Superior temporal gyrus (tissue), 1 donor: ENCODE measurements around the gene ANKRD35.
"Not testable (repeated sequence)": the region's sequence is repeated elsewhere in the genome, so short reads cannot be mapped to it uniquely, and the experiment has no call there.

ENCODE experiments used
- DNase-seq: peaks from one replicate; pipeline ENCODE4 v3.0.0-alpha.2; 2016; ENCODE audit errors: extremely low spot score

The ANKRD35 gene

DNA sequence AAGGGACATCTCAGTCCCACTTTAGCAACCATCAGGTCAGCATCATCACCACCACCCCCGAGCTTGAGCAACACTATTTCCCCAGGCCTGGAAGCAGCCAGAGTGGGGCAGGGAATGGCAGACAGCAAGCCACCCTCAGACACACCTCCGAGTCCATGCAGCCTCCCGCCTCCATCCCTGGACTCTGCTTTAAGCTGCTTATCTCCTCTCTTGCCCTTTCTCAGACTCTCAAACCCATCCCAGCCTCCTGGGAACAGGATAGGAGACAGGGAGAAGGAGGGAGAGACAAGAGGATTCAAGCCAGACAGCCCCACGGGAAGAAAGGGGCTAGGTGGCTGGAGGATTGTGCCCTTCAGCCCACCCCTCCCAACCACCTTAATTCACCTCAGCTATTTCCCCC lies 28.5 kb downstream of the ANKRD35 start:
- no peak for DNase-seq

GRCh38 chr1:145855426-145855948 lies 30.2 kb downstream of the ANKRD35 start:
- DNase-seq = no peak

DNA sequence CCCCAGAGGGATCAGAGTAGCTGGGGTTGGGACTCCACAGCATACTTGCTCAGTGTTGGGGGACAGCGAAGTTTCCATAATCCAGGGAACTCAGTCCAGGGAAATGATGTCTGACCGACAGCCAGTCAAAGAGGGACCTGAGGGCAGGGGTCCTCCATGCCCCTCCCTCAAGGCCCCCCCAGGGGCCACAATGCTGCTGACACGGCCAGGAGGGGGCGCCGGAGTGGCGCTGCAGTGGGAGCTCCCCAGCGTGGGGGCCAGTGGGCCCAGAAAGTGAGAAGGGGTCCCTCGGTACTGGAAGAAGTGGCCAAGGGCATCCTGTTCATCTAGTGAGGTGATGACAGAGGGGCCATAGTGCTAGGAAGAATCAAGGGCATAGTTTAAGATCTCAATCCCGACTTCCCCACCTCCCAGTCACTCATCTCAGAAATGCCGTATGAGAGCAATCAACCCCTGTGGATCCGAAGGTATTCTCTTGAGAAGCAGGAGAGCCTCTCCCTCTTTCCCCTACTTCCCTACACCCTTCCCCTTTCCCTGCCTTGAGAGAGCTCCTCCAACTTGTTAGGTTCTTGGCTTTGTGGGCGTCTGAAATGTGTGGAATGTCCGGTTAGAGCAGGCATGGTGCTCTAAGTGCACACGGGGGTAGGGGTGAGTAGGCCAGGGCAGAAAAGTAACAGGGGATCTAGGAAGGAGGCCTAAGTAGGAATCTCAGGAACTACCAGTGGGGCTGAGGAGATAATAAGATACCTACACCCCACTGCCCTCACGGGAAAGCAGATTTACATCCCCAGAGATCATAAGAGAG lies 36.1 kb downstream of the ANKRD35 start:
- DNase-seq = no peak

GRCh38 chr1:145847827-145848226 lies 37.8 kb downstream of the ANKRD35 start:
- no peak for DNase-seq

DNA sequence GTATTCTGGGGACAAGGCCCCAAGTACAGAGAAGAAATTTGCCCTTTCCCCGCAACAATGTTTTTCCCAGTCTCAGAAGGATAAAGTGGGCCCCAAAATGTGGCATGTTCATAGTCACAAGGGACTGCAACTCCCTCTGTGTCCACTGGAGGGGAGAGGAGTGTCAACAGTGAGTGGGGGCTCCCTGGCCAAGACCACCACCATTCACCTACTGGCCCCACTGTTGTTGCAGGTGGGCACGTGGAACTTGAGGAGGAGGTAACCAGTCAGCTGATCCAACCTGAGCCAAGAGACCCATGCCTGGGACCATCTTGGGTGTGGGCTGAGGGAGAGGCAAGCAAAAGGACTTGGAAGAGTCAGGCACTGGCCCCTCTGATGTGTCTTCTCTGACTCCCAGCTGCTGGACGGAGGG lies 39.5 kb downstream of the ANKRD35 start:
- DNase-seq = no peak

DNA sequence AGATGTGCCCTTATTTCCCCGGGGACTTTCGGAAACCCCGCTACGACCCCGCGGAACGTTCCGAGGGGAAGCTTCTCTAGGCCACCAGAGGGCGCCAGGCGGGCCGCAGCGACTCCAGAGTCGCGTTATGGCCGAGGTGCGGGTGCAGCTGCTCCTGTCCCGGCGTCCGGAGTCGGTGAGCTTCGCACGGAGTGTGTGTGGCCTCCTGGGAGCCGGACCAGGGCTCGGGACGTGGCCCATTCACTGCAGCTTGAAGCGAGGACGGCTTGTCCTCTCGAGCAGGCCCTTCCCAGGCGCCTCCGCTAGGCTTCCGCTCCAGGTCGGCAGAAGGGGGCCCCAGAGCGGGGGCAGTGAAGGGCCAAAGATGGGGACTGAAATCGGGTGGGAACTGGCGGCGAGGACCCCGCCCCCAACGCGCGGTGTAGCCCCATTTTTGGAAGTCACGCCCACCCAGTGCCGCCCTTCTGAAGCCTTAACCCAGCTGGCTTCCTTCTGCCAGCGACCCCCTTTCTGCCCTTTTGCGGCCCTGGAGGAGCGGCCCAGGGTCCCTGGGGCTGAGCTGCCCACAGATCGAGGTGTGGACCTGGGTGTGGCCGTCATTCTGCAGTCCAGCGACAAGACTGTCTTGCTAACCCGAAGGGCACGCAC lies 40.0 kb downstream of the ANKRD35 start, which contains the start of gene NUDT17:
Gene NUDT17, plus strand, starts transcription at position 117 of the 648 bp plus-strand sequence. Its CDS starts 11 bp downstream, at position 128.
- peak; percentile 72 for DNase-seq

DNA sequence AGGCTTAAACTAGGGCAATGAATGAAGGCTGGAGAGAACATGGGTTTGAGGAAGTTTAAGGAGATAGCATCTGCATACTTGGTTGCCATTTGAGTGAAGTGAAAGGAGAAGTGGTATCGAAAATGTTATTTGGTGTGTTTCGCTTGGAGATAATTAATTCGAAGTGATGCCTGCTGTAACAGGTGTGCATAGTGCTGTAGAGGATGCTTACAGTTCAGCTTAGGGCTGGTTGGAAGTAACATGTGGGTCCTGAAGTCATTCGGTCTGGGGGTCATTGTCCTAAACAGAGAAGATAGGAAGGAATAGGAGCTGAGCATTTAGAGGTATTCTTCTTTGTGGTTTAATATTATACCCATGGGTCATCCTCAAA lies 40.5 kb downstream of the ANKRD35 start:
- no peak for DNase-seq

GRCh38 chr1:145843031-145843430 lies 42.6 kb downstream of the ANKRD35 start:
- DNase-seq = no peak

DNA sequence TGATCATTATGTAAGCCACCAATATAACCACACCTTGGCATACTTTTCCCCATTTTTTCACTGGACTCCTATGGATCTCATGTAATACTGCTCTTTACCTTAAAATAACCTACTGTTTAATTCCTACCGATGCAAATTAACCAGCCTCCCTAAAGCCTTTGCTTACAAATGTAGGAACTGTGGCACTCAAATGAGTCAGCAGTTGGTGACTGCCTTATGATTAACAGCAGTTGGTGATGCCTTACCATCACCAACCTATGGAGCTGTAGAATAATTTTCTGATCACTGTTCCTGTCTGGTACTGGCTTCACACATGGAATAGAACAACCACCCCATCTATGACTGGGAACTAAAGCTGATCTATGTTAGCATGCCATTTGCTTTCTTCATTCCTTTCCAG lies 48.0 kb downstream of the ANKRD35 start:
- DNase-seq = no peak

- not testable (repeated sequence) for DNase-seq
These were observed 54.9 kb downstream of the ANKRD35 start for GRCh38 chr1:145830810-145831209.

DNA sequence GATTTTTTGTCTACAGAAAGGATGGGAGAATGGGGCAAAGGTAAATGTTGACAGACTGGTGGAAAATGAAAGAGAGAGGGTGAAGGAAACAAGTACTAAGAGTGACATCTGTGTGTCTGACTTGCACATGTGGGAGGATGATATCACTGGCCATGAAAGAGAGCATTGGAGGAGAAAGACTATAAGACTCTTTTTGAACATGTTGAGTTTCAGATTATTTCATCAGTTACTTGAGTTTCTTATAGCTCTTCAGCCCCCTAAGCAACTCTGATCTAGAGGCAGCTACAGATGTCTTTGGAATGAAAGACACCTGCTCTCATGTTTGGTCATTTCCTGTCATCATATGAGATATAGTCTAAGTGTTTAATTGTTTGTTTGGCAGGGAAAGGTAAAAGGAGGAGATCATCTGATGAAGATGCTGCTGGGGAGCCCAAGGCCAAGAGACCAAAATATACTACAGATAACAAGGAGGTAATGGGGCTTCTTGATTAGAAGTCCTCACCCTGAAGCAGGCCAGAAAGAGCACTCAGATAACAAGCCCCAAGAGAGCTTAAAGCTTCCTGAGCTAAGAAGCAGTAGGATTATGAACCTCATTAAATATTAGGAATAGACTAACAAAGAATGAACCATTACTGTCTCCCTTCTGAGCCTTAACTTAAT lies 57.2 kb downstream of the ANKRD35 start:
- DNase-seq = no peak

DNA sequence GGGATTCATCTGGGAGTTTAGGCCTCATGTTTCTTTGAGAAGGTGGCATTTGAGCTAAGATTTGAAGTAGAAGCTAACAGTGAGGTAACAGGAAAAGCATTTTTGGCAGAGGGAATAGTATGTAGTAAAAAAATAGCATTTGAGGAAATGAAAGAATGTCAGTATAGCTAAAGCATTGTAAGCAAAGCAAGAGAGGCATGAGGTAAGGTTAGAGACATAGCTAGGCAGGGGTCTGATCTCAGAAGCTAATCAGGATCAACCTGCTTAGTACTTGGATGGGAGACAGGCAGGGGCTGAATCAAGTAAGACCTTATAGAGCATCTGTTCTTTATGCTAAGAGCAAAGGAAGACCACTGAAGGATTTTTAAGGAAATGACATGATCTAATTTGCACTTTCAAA lies 57.7 kb downstream of the ANKRD35 start:
- DNase-seq = no peak

- no peak for DNase-seq
These were observed 59.6 kb downstream of the ANKRD35 start for GRCh38 chr1:145826030-145826429.

- no peak for DNase-seq
These were observed 61.2 kb downstream of the ANKRD35 start for GRCh38 chr1:145824499-145824842.

DNA sequence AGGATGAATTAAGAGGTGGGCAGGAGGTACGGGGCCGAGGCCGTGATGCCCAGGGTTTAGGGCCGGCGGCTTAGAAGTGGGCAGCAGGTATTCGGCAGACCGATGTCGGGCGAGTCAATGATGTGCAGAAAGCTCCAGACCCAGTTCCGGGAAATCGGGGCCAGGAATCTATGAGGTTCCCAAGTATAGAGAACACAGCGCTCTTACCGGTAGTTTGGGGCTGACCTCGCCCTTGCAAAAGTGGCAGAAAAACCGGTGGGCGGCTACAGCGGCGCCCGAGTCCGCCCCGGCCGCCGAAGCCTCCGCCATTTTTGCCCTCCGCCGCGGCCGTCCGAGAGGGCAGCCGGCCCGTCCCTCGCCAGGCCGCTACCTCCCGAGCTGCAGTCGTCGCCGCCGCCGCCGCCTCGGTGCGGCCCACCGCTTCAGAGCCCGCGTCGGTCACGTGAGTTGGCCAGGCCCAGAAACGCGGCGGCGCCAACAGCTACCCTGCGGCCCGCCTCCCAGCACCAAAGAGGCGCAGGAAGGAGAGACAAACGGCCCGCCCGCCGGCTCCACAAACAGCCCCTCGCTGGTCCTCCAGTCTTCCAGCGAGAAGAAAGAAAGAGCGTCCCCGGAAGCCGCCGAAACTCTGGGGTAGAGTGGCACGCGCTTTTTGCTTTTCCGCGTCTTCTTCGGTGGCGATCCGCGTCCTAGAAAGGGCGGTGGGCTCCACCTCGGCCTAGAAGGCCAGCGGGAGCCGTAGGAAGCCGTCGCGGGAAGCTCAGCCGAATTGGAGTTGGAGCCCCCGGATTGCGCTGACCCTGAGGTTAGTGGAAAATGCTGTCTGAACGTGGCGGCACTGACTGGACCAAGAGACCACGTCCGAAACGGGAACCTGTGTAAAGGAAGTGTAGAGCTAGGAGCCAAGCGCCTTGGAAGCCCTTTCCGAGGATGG lies 61.8 kb downstream of the ANKRD35 start, which contains the start of the genes POLR3C and RNF115:
Gene POLR3C, plus strand, starts transcription at position 636 of the 934 bp plus-strand sequence. CDS start 1,577 bp downstream, outside the sequence.
Gene RNF115, minus strand, starts transcription at position 531 of the 934 bp plus-strand sequence. Its CDS starts 222 bp downstream, at position 309.
- DNase-seq = peak; percentile 91

DNA sequence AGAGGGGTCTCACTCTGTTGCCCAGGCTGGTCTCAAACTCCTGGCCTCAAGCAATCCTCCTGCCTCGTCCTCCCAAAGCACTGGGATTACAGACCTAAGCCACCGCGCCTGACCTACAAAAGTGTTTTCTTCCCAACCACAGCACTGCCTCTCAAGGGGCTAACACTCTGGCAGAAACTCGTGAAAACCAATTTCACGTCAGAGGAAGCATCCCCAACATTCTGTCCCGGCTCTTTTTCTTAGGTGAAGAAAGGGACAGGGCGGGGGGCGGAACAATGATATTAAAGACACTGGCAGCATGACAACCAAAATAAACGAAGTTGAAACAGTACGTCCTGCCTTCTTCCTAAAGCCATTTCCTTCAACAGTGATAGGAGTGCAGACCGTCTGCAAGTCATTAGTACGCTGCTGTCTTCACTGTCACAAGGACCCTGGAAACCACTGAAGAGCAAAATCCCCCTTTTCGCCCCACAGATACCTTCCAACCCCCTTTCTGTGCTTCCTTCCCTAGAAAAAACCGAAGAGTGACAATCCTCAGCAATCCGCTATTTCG lies 62.8 kb downstream of the ANKRD35 start:
- not testable (repeated sequence) for DNase-seq

GRCh38 chr1:145818095-145818494 lies 67.6 kb downstream of the ANKRD35 start:
- not testable (repeated sequence) for DNase-seq
